Right ventricle myocardium inferior (tissue), 1 donor: ENCODE measurements around the gene NRAP. TPM values are rescaled to one million over a fixed set of nuclear protein-coding genes. Genes with fewer than 3 reads are reported as not detected.

Source experiments
- ATAC-seq: fragments of 200-7000 bp; cut with Tn5 transposase; one replicate; pipeline ENCODE4 v1.9.1; 2020; ENCODE audit warnings: mild to moderate bottlenecking, moderate library complexity
- DNase-seq: peaks from one replicate; pipeline ENCODE4 v3.0.0; 2021; ENCODE audit errors: missing footprints
- intact Hi-C: fragments of 100-400 bp; cut with DNase I; formaldehyde crosslinking; loops from one replicate; pipeline ENCODE4 v1.11.0; 2022
- total RNA-seq: library from RNA; stranded (reverse); fragmentation: NEBNext Ultra II Directional; extraction: Animal tissue kit (Norgen Biotek cat#: 25700); gene quantifications from one replicate; pipeline ENCODE4 v1.2.1, GENCODE V29; 2021
- donor health status: DM: no; HTN: yes; CAD: no; lungs with severe emphysema.

NRAP gene
- total RNA-seq, 1 donor from 2014 or later: 1,026 TPM

DNA sequence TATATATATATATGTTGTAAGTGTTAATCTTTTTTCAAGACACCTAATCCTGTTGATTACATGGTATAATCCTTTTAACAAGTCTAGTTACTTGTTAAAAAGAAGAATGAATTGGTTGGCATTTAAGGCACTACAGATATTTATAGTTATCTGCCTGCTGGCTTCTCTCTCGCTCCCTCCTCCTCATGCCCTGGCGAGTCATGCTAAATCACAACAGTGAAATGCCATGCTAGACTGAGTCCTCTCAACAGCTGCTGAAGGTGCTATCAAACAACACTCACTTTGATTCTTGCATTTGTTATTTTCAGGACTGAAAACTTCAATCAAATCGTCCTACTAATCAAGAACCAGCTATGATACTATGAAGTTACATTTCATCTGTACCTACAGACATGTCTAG is 15.4 kb downstream of the NRAP start:
- peak; percentile 71 for ATAC-seq
- DNase-seq: no peak
- intact Hi-C loops: no loop called here

GRCh38 chr10:113647812-113648211 is 16.0 kb downstream of the NRAP start:
- no peak for ATAC-seq
- intact Hi-C loops: no loop called here
- DNase-seq: no peak

DNA sequence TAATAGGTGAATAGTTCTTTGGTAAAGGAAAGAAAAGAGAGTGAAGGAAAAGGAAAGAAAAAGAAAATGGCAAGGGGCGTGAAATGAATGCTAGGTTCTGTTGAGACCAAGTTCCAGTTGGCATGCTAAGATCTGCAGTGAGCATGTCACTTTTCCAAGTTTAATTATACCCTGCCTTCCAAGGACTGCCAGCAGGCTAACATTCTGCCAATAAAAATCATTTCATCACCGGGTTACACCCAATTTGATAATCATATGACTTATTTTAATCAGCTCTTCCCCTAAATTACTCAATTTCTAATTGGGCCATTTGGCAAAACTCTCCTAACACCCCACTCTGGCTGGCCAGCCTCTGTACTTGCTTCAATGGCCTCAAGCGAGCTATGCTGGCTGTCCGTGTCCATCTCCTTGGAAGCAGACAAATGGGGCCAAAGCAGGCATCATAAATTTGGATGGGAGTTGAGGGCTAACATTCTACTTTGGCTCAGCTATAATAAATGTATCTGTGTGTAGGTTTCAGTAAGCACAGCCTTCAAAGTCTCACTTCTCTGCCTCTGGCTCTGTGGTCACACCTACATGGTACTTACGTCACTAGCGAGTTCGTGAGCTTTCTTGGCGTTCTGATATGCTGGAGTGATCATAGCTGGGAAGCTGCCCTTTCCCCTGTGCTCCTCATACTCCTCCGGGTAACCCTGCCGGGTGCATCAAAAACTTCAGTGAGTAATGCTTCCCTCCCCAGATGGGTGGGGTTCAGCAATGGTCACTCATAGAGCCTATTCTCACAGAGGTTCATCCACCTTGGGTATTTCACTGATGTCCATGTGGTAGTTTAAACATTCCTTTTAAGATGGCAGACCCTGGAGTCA is 17.3 kb downstream of the NRAP start:
- intact Hi-C loops: no loop called here
- DNase-seq (no peak), ATAC-seq (peak; percentile 56)

DNA sequence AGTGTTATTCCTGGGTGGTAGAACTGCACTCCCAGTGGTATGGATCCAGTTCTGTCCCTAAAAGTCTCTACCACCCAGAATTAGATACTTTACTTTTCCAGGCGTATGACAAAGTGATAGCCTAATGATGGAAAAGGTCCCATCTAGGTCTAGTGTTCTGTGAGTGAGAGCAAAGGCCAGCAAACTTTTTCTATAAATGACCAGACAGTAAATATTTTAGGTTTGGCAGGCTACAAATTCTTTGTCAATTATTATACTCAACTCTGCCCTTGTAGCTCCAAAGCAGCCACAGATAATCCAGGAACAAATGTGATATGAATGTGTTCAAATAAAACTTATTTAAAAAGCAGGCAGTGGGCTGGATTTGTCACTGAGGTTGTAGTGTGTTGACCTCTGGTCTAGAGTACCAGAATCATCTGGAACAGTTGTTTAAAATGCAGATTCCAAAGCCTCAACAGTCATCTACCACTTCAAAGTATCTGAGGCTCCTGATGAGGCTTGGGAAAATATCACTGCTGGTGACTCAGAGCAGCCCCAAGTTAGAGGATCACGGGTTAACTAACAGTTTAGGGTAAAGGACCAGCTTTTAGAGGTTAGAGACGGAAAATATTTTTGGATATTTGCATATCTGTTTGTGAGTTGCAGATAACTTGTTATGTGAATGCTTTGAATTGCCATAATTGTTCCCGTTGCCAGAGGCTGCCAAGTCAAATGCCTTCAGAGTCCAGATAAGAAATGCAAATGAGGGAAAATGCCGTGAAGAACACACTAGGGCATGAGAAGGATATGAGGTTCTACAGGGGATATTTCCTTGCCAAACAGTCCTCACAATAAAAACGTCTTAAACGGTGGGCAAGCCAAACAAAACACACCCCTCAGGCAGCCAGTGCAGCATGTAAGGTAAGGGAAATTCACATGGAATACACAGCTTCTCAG is 19.4 kb downstream of the NRAP start:
- peak; percentile 50 for ATAC-seq
- DNase-seq: no peak
- intact Hi-C loops: no loop called here

GRCh38 chr10:113643183-113643582 is 20.7 kb downstream of the NRAP start:
- DNase-seq (no peak), ATAC-seq (no peak)
- intact Hi-C loops: no loop called here

GRCh38 chr10:113641702-113642101 is 22.1 kb downstream of the NRAP start:
- ATAC-seq (no peak), DNase-seq (no peak)
- intact Hi-C loops: no loop called here

GRCh38 chr10:113639966-113640365 is 23.9 kb downstream of the NRAP start:
- no peak for ATAC-seq
- intact Hi-C loops: no loop called here
- DNase-seq: no peak

DNA sequence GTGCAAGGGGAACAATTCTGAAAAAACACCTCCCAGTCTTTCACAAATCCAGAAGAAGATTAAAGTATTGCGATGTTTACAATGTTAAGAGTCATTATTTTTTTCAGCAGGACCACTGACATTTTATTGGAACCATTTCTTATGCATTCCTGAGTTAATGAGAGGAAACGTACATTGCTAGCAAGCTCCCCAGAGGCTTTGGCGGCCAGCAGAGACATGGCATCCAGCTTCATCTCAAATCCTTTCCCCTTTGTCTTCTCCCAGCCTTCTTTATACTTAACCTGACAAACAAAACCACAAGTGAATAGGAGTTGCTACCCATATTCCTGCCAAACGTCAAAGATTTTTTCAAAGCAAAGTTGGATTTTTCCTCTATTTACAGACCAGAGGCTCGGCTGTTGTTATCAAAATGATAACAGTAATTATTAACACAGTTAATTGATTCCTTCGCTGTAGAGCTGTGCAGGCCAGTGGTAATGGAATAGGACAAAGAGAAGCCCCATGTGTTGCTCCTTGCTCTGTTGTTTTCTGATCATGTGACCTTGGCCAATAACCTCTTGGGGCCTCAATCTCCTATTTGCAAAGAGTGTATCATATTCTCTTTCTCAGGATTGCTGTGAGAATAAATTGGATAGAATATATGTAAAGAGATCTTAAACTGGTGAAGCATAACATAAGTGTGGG is 32.0 kb downstream of the NRAP start:
- ATAC-seq: no peak
- no peak for DNase-seq
- intact Hi-C loops: no loop called here

GRCh38 chr10:113630929-113631533 is 32.8 kb downstream of the NRAP start:
- intact Hi-C loops: no loop called here
- DNase-seq: no peak
- ATAC-seq: no peak

DNA sequence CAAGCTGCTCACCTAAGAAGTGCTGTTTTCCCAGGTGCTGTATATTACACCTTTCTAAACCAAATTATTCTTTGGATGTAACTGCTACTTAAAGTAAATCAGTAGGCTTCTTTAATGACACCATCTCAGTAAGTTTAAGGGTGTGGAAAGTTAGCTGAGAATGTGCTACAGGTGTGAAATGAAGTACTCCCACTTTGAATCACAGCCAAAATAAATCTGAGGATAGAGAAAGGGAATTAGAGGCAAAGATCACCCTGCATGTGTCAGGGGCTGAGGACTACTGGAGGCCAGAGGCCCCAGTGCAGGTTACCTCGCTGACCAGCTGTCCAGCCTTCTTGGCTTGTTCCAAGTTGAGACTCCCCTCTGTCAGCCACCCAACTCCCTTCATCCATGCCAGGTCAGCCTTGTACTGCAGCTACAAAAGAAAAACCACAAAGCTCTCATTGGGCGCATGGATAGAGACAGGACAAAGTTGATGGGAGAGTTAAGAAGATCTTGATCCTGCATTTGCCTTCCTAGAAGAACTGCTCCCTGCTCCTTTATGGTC is 35.2 kb downstream of the NRAP start:
- no peak for ATAC-seq

DNA sequence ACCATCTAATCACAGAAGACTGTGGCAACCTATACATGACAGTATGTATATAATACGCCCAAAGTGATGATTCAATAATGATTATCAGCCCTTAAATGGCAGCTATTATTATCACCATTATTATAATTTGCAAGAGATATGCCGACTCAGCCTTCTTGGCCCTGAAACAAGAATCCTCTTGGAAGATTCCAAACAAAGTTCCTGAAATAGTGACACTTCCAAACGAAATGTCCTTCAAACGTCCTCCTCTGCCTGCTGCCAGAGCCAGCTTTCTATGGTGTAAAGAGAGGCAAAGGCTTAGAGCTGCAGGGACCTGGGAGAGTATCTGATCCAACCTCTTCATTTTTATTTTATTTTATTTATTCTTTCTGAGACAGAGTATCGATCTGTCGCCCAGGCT is 36.0 kb downstream of the NRAP start:
- ATAC-seq (peak; percentile 76), DNase-seq (no peak)
- intact Hi-C loops: no loop called here

More for the DNA sequence above, 35.2 kb downstream of the NRAP start:
- no peak for DNase-seq
- intact Hi-C loops: no loop called here

GRCh38 chr10:113626809-113627355 is 37.0 kb downstream of the NRAP start:
- no peak for ATAC-seq
- intact Hi-C loops: no loop called here
- no peak for DNase-seq

DNA sequence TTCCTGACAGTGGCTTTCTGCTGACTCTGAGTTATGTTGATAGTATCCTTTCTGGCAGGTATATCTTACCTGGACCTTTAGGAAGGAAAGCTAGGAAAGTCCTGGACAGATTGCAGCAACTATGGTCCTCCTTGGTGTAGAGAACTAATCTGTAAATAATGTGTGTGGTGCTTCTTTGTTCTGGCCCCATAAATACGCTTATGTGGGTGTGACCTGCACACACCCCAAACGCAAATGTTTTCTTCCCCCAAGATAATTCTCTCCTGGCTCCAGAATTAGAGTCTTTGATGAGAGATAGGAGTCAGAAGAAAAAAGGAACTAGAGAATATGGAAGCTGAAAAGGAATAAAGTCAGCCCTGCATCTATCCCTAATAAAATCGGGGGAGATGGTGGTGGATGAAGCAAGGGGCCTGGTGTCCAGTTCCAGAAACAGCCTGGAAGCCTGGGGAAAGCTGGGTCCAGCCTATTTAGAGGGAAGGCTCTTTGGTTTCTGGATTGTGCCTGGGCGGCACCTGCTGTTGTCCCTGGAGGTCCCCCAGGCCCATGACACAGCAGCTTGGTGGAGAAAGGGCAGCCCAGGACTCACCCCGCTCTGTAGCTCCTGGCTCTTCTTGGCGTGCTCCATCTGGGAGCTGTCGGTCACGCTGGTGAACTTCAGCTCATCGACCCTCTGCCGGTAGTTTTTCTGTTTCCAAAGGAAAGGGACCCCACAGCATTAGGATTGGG is 38.2 kb downstream of the NRAP start:
- intact Hi-C loops: no loop called here
- ATAC-seq: no peak
- no peak for DNase-seq

DNA sequence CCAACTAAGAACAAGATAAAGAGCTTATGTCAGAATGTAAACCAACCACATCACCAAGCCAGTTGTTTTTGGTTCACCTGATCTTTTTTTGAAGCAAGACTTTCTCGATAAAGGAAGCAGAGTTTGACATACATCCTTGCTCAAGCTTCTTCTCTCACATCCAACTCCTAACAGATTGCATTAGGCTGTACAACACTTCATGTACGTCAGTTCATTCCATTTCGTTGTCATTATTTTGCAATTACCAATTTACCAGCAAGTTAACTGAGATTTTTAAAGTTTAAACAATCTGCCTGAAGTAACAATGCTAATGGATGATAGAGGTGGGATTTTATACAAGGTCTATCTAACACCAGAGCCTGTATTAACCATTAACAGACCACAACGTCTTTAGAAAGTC is 41.0 kb downstream of the NRAP start:
- DNase-seq: no peak
- no peak for ATAC-seq
- intact Hi-C loops: no loop called here

DNA sequence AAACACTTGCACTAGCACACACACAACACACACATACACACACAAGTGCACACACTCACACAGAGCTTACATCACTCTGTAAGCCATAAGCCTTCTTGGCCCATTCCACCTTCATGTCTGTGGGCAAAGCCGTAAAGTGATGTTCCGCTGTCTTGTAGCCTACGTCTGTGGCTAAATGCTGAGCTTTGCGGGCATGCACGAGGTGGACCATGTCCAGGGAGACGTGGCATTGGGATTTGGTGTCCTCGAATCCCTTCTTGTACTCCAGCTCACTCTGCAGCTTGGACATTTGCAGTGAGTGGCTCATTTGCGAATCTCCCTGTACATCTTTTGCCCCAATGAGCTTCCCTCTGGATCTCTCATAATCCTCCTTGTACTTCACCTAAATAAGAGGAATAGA is 42.0 kb downstream of the NRAP start:
- intact Hi-C loops: no loop called here
- DNase-seq (no peak), ATAC-seq (no peak)

DNA sequence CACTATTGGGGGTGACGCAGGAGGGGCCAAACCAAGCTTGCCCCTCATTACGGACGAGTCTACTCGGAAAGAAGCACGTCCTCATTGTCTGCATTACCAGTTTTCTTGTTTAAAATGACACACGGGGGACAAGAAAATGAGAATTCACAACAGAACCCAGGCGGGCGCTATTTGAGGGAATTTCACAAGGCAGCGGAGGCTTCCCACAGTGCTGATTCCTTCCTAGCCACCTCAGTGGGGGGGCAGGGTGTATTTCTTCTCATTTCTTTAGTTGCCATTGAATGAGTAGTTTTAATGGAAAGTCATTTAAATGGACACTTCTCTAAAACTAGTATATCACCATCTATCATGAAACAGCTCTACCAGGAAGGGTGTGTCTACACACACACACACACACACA is 42.9 kb downstream of the NRAP start:
- ATAC-seq (no peak), DNase-seq (no peak)
- intact Hi-C loops: no loop called here

DNA sequence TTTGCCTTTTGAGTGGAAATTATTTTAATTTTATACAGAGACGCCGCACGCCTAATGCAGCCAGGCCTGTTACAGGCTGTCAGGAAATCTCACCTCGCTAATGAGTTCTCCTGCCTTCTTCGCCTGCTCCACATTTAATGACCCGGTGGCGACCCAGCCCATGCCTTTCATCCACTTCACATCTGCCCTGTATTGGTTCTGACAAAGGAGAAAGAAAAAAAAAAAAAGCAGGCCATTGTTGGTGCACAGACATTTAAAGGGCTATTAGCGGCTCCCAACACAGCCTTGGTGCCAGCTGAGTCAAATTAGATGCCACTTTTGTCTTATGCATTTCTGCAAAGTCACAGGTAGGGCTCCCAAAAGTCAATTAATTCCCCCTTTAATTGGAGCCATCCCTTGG is 43.3 kb downstream of the NRAP start:
- no peak for DNase-seq
- intact Hi-C loops: no loop called here
- no peak for ATAC-seq

DNA sequence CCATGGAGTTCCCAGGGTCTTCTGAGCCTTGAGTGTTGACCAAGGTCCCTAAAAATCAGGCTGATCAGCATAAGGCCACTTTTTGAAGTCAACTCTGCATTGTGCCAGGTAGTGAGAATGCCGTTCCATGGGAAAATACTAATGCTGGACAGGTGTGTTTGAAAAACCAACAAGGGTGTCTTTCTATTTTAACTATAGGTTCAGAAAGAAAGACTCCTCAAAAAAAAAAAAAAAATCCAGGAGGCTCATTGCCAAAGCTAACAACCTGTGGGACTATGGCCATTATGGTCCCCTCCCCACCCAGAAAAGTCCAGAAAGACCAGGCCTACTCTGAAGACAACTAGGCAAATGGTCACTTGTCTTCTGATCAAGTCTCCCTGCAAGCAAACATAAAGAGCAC is 44.4 kb downstream of the NRAP start:
- ATAC-seq (no peak), DNase-seq (no peak)
- intact Hi-C loops: no loop called here
